ENCODE results near the gene DMAC2L.

- TF ChIP-seq CTCF (conservative IDR thresholded peaks at IDR 0.05; ENCODE audit: low read length) (no peak), EZH2phosphoT487 (IDR thresholded peaks at IDR 0.05; ENCODE audit: borderline replicate concordance, low read depth, low read length) (no peak)
These were observed 36.8 kb downstream of the DMAC2L start for GRCh38 chr14:50348933-50349332.
